Fibroblast of lung (primary cell): ENCODE data around the gene RNASE2.

Source experiments
- CTCF ChIP-seq, 2 donors: IDR thresholded peaks in 1 of 2; conservative IDR thresholded peaks in 1 of 2; 1 replicate in 1 of 2; 2 replicates in 1 of 2; pipeline ENCODE4 v1.5.1; 2011 to 2012; ENCODE audit warnings: low read length in 2 of 2, control low read depth in 1 of 2, inconsistent platforms in 1 of 2, low read depth in 1 of 2, mild to moderate bottlenecking in 1 of 2
- EZH2 ChIP-seq: IDR thresholded peaks from 2 replicates; pipeline ENCODE4 v1.5.1; 2012; ENCODE audit warnings: low read length, control low read depth, mild to moderate bottlenecking; ENCODE audit errors: missing control alignments

GRCh38 chr14:20982646-20983369 is 27.5 kb downstream of the RNASE2 start:
- no peak for TF ChIP-seq CTCF (conservative IDR thresholded peaks at IDR 0.05 in 1 of 2, IDR thresholded peaks at IDR 0.05 in 1 of 2; ENCODE audit: low read depth in 1 of 2, low read length in 2 of 2)
- no peak for TF ChIP-seq EZH2
